PFSK-1 (cell line): ENCODE measurements around the gene S100A6.

Experiments used
- POLR2AphosphoS5 ChIP-seq: IDR thresholded peaks from 2 replicates; pipeline ENCODE4 v1.6.1; 2012; ENCODE audit warnings: low read depth, mild to moderate bottlenecking, control low read depth, low read length, moderate library complexity
- REST ChIP-seq, 2 experiments: IDR thresholded peaks; 2 replicates each; pipeline versions ENCODE4 v1.6.1 to v1.8.0; 2011 to 2012; ENCODE audit warnings: low read depth in 2 of 2, low read length in 2 of 2, control low read depth in 1 of 2, inconsistent platforms in 1 of 2, mild to moderate bottlenecking in 1 of 2, moderate library complexity in 1 of 2; ENCODE audit not compliant: insufficient read depth in 1 of 2
- SIN3A ChIP-seq: IDR thresholded peaks from 2 replicates; pipeline ENCODE4 v1.6.1; 2012; ENCODE audit warnings: mild to moderate bottlenecking, low read length, moderate library complexity, borderline replicate concordance; ENCODE audit not compliant: insufficient read depth
- TAF1 ChIP-seq: IDR thresholded peaks from 2 replicates; pipeline ENCODE4 v1.6.1; 2012; ENCODE audit warnings: low read length, control low read depth, borderline replicate concordance; ENCODE audit not compliant: insufficient read depth

GRCh38 chr1:153507926-153508583 lies 27.7 kb downstream of the S100A6 start:
- TF ChIP-seq REST (IDR thresholded peaks at IDR 0.05; ENCODE audit: insufficient read depth in 1 of 2, low read depth in 2 of 2, low read length in 2 of 2) (no peak), SIN3A (no peak), POLR2AphosphoS5 (no peak), TAF1 (no peak)
